ENCODE measurements around the gene TSPO. TPM values are rescaled to one million over a fixed set of nuclear protein-coding genes. Genes with fewer than 3 reads are reported as not detected.

TSPO gene
- total RNA-seq, 1 donor from 2014 or later = 126 TPM

DNA sequence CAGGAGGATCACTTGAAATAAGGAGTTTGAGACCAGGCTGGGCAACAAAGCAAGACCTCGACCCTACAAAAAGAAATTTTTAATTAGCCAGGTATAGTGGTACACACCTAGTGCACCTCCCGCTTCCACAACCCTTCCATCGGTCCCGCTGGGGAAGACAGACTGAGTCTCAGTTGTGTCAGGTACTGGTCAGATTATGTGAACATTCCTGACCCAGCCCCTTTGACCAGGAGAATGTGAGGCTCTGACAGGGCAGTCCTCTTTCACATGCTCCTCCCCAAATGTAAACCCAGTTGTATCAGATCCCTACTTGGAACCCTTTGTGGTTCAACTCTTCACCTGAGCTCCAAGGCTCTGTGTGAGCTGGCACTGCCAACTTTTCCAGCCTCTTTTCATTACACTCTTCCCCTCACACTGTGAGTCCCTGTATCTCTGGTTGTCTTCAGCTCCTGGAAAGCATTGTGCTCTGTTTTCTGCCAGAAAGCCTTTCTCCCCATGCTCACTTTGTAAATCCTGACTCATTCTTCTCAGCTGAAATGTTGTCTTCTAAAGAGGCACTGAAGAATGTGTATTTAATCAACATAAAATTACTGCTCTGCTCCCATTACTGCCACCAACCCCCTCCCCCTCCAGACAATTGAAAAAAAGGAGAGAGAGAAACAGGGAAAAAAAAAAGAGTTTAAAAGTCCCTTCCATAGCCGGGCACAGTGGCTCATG lies 37.6 kb downstream of the TSPO start:
- DNase-seq (ENCODE audit: low spot score) = no peak
- intact Hi-C loops (cut with micrococcal nuclease) = loop anchor here (5.0 kb wide), 1 partner anchor 37 kb away; the partner anchor contains the start of gene TSPO
- peaks cover 12% of the 10 kb centered on the region for H3K9me3 Mint-ChIP-seq
- peaks cover 14% of the 10 kb centered on the region for H3K36me3 Mint-ChIP-seq (ENCODE audit: low read depth)
- H3K27ac Mint-ChIP-seq = peak overlapping the region; percentile 36
- H3K27me3 Mint-ChIP-seq (ENCODE audit: low read depth) = peaks cover 7% of the 10 kb centered on the region
- peak overlapping the region; percentile 52 for H3K4me3 Mint-ChIP-seq (ENCODE audit: low read depth)
- H3K4me1 Mint-ChIP-seq (ENCODE audit: low read depth) = peaks cover 12% of the 10 kb centered on the region

DNA sequence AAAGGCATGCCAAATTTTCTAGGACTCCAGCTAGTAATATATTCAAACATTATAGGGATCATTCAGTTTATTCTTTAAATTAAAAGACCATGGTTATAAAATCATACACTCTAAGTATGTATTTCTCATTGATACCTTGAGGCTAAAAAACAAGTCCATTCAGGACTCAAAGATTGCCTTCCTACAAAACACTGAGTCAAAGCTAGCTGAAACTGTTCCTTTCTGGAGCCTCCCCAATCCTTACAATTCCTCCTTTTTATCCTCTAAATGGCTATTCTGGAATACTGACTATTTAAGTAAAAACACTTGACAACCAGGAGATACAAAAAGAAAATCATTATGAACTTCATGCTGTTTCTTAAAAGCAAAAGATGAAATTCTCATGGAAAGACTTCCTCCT lies 40.5 kb downstream of the TSPO start:
- Mint-ChIP-seq H3K27me3 (ENCODE audit: low read depth) (peaks cover 16% of the 10 kb centered on the region), H3K4me3 (ENCODE audit: low read depth) (no peak overlapping the region), H3K4me1 (ENCODE audit: low read depth) (peaks cover 5% of the 10 kb centered on the region), H3K36me3 (ENCODE audit: low read depth) (peaks cover 7% of the 10 kb centered on the region), H3K9me3 (peaks cover 12% of the 10 kb centered on the region), H3K27ac (no peak overlapping the region)
- no peak for DNase-seq (ENCODE audit: low spot score)
- intact Hi-C loops (cut with micrococcal nuclease) = no loop called here

GRCh38 chr22:43197271-43197941 lies 46.0 kb downstream of the TSPO start:
- peaks cover 11% of the 10 kb centered on the region for H3K27me3 Mint-ChIP-seq (ENCODE audit: low read depth)
- DNase-seq (ENCODE audit: low spot score) = no peak
- no peak overlapping the region for H3K27ac Mint-ChIP-seq
- H3K36me3 Mint-ChIP-seq (ENCODE audit: low read depth) = no peaks in the 10 kb centered on the region
- intact Hi-C loops (cut with micrococcal nuclease) = no loop called here
- no peaks in the 10 kb centered on the region for H3K9me3 Mint-ChIP-seq
- H3K4me3 Mint-ChIP-seq (ENCODE audit: low read depth) = no peak overlapping the region
- no peaks in the 10 kb centered on the region for H3K4me1 Mint-ChIP-seq (ENCODE audit: low read depth)

- DNase-seq (ENCODE audit: low spot score) = no peak
- Mint-ChIP-seq H3K4me3 (ENCODE audit: low read depth) (no peak overlapping the region), H3K36me3 (ENCODE audit: low read depth) (no peaks in the 10 kb centered on the region), H3K27ac (no peak overlapping the region), H3K27me3 (ENCODE audit: low read depth) (peaks cover 11% of the 10 kb centered on the region), H3K9me3 (no peaks in the 10 kb centered on the region), H3K4me1 (ENCODE audit: low read depth) (no peaks in the 10 kb centered on the region)
- intact Hi-C loops (cut with micrococcal nuclease) = no loop called here
Observed at GRCh38 chr22:43198126-43198525, 46.8 kb downstream of the TSPO start.

- no peak overlapping the region for H3K4me3 Mint-ChIP-seq (ENCODE audit: low read depth)
- no peak overlapping the region for H3K27ac Mint-ChIP-seq
- no peaks in the 10 kb centered on the region for H3K4me1 Mint-ChIP-seq (ENCODE audit: low read depth)
- no peak for DNase-seq (ENCODE audit: low spot score)
- peaks cover 11% of the 10 kb centered on the region for H3K27me3 Mint-ChIP-seq (ENCODE audit: low read depth)
- intact Hi-C loops (cut with micrococcal nuclease) = no loop called here
- no peaks in the 10 kb centered on the region for H3K36me3 Mint-ChIP-seq (ENCODE audit: low read depth)
- no peaks in the 10 kb centered on the region for H3K9me3 Mint-ChIP-seq
Observed at GRCh38 chr22:43198936-43199335, 47.6 kb downstream of the TSPO start.

GRCh38 chr22:43199541-43199940 lies 48.2 kb downstream of the TSPO start:
- no peaks in the 10 kb centered on the region for H3K4me1 Mint-ChIP-seq (ENCODE audit: low read depth)

GRCh38 chr22:43200031-43200430 lies 48.7 kb downstream of the TSPO start:
- H3K27me3 Mint-ChIP-seq (ENCODE audit: low read depth) = peaks cover 6% of the 10 kb centered on the region
- no peak overlapping the region for H3K4me3 Mint-ChIP-seq (ENCODE audit: low read depth)
- H3K4me1 Mint-ChIP-seq (ENCODE audit: low read depth) = no peaks in the 10 kb centered on the region
- H3K27ac Mint-ChIP-seq = no peak overlapping the region
- no peaks in the 10 kb centered on the region for H3K36me3 Mint-ChIP-seq (ENCODE audit: low read depth)
- intact Hi-C loops (cut with micrococcal nuclease) = no loop called here
- no peaks in the 10 kb centered on the region for H3K9me3 Mint-ChIP-seq
- DNase-seq (ENCODE audit: low spot score) = no peak

More at GRCh38 chr22:43199541-43199940, 48.2 kb downstream of the TSPO start:
- intact Hi-C loops (cut with micrococcal nuclease) = no loop called here
- no peak overlapping the region for H3K4me3 Mint-ChIP-seq (ENCODE audit: low read depth)
- no peaks in the 10 kb centered on the region for H3K36me3 Mint-ChIP-seq (ENCODE audit: low read depth)
- no peaks in the 10 kb centered on the region for H3K9me3 Mint-ChIP-seq
- DNase-seq (ENCODE audit: low spot score) = no peak
- H3K27ac Mint-ChIP-seq = no peak overlapping the region
- peaks cover 11% of the 10 kb centered on the region for H3K27me3 Mint-ChIP-seq (ENCODE audit: low read depth)

- no peak overlapping the region for H3K27ac Mint-ChIP-seq
- no peak for DNase-seq (ENCODE audit: low spot score)
- no peaks in the 10 kb centered on the region for H3K9me3 Mint-ChIP-seq
- H3K4me1 Mint-ChIP-seq (ENCODE audit: low read depth) = no peaks in the 10 kb centered on the region
- H3K4me3 Mint-ChIP-seq (ENCODE audit: low read depth) = no peak overlapping the region
- H3K36me3 Mint-ChIP-seq (ENCODE audit: low read depth) = no peaks in the 10 kb centered on the region
- intact Hi-C loops (cut with micrococcal nuclease) = no loop called here
- peaks cover 5% of the 10 kb centered on the region for H3K27me3 Mint-ChIP-seq (ENCODE audit: low read depth)
Observed at GRCh38 chr22:43200555-43200954, 49.2 kb downstream of the TSPO start.

DNA sequence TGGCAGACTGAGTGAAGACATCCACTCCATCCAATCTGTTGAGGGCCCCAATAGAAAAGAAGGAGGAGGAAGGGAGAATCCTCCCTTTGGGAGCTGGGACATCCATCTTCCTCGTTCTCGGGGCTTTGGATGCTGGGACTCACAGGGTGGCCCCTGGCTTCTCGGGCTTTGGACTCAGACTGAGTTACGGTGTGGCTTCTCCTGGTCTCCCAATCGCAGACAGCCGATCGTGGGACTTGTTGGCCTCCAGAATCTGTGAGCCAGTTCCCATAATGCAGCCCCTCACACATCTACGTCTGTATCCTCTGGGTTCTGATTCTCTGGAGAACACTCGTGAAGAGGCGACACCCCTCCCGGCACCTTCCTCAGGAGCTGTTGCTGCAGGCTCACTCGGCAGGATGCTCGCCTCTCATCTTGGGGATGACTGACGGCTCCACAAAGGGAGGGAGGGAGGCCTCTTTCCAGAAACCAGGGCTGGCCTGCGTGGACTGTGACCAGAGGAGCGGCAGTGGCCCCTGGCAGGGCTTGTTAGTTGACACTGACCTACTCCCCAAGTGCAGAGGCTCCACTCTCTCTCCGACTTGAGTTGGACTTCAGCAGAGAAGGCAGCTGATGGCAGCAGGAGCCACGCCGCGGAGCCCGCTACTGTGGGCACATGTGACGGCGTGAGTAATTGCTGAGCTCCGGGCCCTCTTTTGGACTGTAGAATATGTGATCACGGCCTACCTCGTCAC lies 50.3 kb downstream of the TSPO start:
- H3K4me3 Mint-ChIP-seq (ENCODE audit: low read depth) = no peak overlapping the region
- no peaks in the 10 kb centered on the region for H3K9me3 Mint-ChIP-seq
- no peaks in the 10 kb centered on the region for H3K36me3 Mint-ChIP-seq (ENCODE audit: low read depth)
- H3K27me3 Mint-ChIP-seq (ENCODE audit: low read depth) = peaks cover 2% of the 10 kb centered on the region
- intact Hi-C loops (cut with micrococcal nuclease) = no loop called here
- no peaks in the 10 kb centered on the region for H3K4me1 Mint-ChIP-seq (ENCODE audit: low read depth)
- H3K27ac Mint-ChIP-seq = no peak overlapping the region
- no peak for DNase-seq (ENCODE audit: low spot score)

GRCh38 chr22:43202326-43202725 lies 51.0 kb downstream of the TSPO start:
- H3K27ac Mint-ChIP-seq = no peak overlapping the region
- intact Hi-C loops (cut with micrococcal nuclease) = no loop called here
- H3K27me3 Mint-ChIP-seq (ENCODE audit: low read depth) = peaks cover 2% of the 10 kb centered on the region

GRCh38 chr22:43202756-43203410 lies 51.5 kb downstream of the TSPO start:
- intact Hi-C loops (cut with micrococcal nuclease) = no loop called here
- Mint-ChIP-seq H3K27me3 (ENCODE audit: low read depth) (no peaks in the 10 kb centered on the region), H3K4me1 (ENCODE audit: low read depth) (no peaks in the 10 kb centered on the region), H3K27ac (no peak overlapping the region), H3K36me3 (ENCODE audit: low read depth) (no peaks in the 10 kb centered on the region), H3K4me3 (ENCODE audit: low read depth) (no peak overlapping the region), H3K9me3 (no peaks in the 10 kb centered on the region)
- no peak for DNase-seq (ENCODE audit: low spot score)

More at GRCh38 chr22:43202326-43202725, 51.0 kb downstream of the TSPO start:
- Mint-ChIP-seq H3K9me3 (no peaks in the 10 kb centered on the region), H3K36me3 (ENCODE audit: low read depth) (no peaks in the 10 kb centered on the region), H3K4me3 (ENCODE audit: low read depth) (no peak overlapping the region), H3K4me1 (ENCODE audit: low read depth) (no peaks in the 10 kb centered on the region)
- no peak for DNase-seq (ENCODE audit: low spot score)

DNA sequence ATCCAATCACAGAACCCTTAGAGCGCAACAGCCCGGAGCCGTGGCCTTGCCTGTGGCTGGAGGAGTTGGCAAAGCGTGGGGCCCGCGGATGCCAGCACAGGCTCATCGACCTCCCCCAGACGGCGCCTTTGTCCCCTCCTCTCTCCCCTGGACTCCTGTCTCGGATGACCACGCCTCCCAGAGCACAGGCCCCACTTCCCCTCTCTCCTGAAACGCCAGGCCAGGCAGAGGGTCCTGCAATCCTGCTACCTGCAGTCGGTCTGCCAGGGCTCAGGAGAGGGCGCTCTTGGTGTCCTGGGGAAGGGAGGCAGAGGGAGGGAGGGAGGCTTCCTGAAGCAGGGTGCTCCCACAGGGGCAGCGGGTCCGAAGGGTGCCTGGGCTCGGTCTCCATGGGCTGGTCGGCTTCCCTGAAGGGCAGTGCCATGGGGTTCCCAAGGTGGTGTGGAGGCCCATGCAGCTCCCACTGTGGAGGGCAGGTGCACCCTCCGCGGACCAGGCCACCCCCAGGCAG lies 52.2 kb downstream of the TSPO start:
- Mint-ChIP-seq H3K27me3 (ENCODE audit: low read depth) (no peaks in the 10 kb centered on the region), H3K27ac (no peak overlapping the region), H3K4me1 (ENCODE audit: low read depth) (no peaks in the 10 kb centered on the region), H3K36me3 (ENCODE audit: low read depth) (no peaks in the 10 kb centered on the region), H3K4me3 (ENCODE audit: low read depth) (no peak overlapping the region), H3K9me3 (no peaks in the 10 kb centered on the region)
- no peak for DNase-seq (ENCODE audit: low spot score)
- intact Hi-C loops (cut with micrococcal nuclease) = no loop called here
